EL (cell line): ENCODE measurements around the gene FNDC3B.

Experiments
- DNase-seq: peaks from one replicate; pipeline ENCODE4 v3.0.0-alpha.2; 2016

The FNDC3B gene

GRCh38 chr3:172272698-172273097, 233.3 kb downstream of the FNDC3B start:
- DNase-seq, result no peak

DNA sequence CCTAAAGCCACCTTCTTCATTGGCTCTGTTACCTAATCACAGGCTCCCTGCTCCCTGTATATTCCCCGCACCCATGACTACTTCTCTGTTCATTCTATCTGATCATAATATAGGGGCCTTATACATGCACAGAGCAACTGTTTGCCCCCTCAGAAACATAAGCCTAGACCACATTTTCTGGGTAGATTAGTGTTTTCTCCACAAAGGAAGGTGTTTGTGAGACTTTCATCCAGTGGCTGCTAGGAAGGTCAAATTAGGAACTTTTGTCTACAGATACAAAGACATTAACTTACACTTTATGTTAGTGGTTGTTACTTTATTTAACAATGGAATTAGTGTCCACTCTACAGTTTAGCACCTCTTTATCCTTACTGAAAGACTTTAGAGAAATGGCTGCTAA, 234.0 kb downstream of the FNDC3B start:
- no peak for DNase-seq

DNA sequence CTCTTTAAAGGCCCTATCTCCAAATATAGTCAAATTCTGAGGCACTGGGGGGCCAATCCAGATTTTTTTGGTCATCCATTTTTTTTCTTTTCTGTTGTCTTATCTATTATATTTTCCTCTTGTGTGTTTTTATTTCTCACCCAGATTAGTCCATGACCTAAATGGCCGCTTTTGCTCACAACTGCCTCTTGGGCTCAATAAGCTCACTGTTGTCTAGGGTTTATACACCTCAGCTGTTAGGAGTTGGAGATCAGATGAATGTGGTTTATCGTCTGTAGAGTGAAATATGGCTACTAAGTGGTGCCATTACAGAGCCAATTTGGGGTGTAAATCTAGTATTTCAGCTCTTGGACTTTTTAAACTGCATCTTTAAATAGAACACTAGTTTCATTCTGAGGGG, 235.5 kb downstream of the FNDC3B start:
- DNase-seq, result no peak

DNA sequence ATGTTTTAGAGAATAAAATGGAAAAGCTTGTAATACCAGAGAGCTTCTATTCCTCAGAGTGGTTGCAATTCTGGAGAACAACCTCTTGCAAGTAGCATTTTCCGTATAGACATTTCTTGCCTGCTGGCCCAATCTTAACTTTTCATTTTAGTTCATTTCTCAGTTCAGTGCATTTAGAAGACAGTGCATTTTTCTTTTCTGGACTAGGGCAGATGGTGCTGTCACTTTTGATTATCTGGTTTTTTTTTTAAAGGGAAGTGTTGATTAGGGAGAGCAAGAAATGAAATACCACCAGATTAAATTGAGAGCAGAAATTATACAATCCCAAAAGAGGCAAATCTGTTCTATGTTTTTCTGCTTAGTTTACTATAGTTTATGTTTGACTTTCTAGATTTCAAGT, 236.2 kb downstream of the FNDC3B start:
- no peak for DNase-seq

DNA sequence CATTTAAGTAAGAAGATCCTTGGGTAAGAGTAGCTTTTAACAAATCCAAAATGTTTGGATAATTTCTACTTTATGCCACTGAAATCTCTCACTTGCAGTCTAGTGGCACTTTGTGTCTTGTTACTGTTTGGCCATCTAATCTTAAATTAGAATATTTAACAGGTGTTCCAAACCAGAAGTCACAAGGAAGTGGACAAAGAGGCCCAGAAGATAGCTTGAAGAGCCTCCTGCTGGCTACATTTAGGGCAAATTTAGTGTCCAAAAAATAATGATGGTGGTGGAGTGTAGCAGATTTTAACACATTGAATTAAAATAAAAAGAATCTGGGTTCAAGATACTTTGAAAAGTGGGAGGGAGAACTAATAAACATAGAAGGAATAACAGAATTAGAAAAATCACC, 236.7 kb downstream of the FNDC3B start:
- no peak for DNase-seq

DNA sequence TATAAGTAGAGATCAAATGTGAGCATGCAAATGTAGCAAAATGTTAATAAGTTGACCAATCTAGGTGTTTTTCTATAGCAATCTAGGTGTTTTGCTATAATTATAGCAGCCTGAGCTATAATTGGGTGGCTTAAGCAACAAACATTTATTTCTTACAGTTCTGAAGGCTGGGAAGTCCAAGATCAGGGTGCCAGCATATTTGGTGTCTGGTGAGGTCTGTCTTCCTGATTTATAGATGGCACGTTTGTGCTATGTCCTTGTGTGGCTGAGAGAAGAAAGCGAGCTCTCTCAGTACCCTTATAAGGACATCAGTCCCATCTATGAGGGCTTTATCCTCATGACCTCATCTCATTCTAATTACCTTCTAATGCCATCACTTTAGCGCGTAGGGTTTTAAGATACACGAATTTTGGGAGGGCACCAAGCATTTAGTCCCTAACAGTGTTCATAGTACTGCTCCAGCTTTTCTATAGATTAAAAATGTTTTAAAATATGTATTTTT, 237.8 kb downstream of the FNDC3B start:
- no peak for DNase-seq

DNA sequence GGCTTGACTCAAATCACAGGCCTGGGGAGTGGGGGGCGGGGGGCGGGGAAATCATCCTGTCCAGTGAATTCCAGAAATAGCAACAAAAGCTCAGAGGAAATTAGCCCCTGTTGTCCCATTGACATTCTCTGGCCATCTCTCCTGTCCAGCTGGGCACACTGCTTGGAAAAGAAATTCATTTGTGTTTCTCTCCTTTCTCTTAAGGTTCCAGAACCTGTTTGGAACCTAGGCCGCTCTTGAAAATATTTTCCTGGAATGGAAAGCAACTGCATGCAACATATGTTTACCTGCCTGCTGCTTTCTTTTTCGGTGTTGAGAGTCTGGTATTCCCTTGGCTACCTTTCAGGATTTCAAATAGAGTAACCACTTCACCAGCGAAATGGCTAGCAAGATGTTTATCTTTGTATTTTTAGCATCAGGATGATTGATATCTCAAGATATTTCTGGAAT, 239.8 kb downstream of the FNDC3B start:
- peak; percentile 22 for DNase-seq

DNA sequence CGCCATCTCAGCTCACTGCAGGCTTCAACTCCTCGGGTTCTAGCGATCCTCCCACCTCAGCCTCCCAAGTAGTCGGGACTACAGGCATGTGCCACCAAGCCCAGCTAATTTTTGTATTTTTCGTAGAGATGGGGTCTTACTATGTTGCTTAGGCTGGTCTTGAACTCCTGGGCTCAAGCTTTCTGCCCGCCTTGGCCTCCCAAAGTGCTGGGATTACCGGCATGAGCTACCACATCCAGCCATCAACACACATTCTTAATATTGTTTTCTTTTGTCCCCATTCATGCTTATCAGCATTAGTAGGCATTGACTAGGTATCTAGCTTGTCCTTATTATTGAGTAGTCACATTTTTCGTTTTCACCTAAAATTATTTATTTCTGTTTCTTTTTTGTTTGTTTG, 240.6 kb downstream of the FNDC3B start:
- no peak for DNase-seq

- DNase-seq, result peak; percentile 87
Observed at GRCh38 chr3:172280406-172281051, 241.2 kb downstream of the FNDC3B start.

DNA sequence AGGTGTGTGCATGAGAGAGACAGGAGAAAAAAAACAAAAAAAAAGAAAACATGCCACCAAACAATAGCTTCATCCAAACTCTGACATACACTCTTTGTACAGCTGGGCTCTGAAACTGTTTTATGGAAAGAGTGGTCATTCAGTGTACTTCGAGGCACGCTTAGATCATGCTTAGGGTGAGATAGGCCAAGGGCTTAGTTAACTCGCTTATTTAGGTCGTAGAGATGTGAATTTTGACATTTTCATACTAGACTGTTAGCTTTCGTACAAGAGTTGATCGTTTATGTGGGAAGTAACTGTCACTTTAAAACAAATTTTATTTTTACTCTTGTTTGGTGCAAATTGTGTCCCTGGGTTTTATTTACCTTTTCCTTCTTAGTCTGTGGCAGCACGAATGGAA, 242.5 kb downstream of the FNDC3B start:
- no peak for DNase-seq

DNA sequence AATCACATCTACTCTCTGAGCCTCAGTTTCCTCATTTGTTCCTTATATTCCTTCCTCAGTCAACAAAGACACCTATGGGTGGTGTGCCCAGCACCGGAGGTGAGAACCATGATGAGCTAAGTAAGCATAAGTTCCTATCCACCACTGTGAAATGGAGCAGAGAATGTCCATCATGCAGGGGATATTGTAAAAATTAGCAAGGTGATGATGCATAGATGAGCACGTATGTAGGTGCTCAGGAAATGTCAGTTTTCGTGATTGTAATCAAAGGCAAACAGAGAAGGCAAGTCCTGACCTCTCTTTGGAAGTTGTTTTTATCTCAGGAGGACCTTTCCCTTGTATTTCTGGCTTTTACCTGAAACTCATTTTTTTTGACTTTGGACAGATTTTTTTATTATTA, 243.5 kb downstream of the FNDC3B start:
- no peak for DNase-seq

DNA sequence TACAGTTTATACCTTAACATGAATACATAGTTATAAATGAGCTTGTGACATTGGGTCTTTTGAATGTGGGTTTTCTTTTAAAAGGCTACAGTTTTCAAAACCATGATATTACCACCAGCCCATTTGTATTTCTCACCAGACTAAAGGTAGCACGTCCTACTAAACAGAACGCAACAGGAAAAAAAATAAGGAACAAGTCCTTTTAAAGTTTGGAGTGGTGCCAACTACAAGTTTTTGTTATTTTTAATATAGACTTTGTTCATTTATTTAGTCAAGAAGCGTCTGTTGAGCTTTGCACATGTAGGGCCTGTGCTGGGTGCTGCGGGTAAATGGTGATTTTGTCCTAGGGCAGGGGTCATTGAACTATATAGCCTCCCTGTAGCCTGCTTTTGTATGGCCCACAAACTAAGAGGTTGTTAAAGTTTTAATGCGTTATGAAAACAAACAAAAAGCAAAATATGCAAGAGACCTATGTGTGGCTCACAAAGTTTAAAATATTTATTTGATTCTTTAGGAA, 244.5 kb downstream of the FNDC3B start:
- DNase-seq, result no peak

DNA sequence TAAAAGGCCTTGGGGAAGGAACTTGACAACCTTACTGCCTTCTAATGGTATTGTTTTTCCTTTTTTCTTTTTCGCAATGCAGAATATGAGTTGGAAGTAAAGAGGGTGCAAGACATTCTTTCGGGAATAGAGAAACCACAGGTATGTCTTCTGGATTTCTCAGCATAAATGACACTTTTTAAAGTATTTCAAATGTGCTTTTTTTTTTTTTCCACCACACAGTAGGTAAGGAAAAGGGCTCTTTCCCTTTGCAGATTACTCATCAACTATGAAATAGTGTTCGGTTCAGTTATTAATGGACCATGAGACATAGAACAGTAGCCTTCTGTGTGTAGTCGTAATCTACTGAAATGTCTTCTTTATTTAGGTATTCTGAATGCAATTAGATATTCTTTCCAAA, 246.5 kb downstream of the FNDC3B start:
- peak; percentile 77 for DNase-seq

GRCh38 chr3:172286548-172287148, 247.3 kb downstream of the FNDC3B start:
- no peak for DNase-seq

DNA sequence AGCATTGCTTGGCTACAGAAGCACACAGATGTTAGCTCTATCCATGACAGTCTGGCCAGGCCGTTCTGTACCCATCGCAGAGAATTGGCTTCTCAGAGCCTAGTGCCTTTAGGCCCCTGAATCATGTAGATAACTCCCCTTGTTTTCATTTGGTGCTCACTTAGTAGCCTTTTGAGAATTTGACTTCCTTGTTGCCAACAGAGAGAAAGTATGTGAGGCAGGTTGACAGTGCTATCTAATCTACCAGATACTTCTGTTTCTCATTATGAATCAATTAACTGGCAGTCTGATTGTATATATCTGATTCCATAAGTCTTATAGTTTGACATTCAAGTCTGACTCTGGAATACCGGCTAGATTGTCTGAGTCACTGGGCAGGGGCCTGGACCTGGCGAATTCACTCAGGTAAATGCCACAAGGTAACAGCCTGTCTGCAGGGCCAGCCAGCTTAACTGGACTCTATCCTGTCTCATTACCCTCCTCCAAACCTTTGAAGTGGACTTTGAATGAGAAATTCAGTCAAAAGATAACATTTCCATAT, 248.6 kb downstream of the FNDC3B start:
- no peak for DNase-seq

GRCh38 chr3:172288651-172289050, 249.3 kb downstream of the FNDC3B start:
- no peak for DNase-seq

DNA sequence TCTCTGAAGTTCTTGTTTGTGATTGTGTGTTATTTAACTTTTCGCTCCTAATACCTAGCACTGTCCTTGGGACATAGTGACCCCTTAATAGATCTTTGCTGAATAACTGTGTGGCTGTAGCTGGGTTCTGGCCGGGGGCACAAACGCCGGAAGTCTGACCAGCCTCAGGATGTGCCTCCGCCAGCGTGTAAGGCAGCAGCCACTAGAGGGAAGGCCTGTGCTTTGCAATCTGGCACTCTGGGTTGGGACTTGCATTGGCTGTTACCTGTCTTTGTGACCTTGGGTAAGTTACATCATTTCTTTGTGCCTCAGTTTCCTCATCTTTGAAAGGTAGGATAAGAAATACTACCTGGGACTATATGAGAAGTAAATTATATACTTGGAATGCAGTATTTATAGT, 250.2 kb downstream of the FNDC3B start:
- DNase-seq, result no peak

DNA sequence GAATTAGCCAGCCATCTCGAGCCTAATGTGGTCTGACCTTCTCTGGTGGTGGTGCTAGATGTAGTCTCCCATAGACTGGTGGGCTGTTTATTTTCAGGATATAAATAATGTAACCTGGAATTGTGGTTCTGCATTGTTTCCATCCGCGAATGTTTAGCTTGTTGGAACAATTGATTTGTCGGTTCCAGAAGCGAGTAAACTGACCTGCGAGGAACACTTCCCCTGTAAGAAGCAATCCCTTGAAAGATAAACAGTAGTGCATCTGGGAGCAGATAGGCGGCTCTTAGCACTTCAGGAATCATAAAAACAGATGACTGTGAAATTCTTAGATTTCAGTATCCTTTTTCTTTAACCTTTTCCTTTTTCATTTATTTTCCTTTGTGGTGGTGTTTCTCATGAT, 251.1 kb downstream of the FNDC3B start:
- no peak for DNase-seq

DNA sequence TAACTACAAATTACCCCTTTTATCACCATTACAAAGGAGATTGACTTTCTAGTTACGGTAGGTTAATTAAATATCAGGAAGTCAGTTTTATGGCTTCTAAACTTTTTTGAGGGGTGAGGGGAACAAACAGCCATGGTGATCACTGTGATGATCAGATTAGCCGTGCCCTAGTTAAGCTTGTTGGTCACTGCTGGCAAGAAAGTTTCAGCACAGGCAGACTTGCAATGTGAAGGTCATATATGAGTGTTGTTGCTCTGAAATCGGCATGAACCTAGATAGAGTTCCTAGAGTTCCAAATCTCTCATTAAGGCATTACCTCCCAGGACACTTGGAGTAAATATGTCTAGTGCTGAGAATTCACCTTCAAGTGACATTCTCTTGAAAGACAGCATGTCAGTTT, 252.3 kb downstream of the FNDC3B start:
- no peak for DNase-seq

GRCh38 chr3:172292422-172292821, 253.0 kb downstream of the FNDC3B start:
- DNase-seq, result no peak

DNA sequence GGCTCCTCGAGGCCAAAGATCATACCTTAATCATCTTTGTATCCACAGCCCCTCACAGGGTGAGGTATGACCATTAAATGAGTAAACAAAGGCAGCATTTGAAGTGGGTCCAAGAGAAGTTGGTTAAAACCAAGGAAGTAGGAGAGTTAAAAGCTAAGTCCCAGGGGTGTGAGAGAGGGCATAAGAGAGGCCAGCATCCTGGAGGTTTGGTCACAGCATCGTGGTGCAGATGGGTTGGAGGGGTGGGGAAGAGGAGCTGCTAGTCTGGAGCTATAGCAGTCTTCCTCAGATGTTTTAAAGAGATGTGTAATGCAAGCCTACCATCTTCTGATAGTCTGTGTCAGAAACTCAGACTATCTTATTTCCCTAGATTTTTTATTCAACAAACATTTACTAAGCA, 253.7 kb downstream of the FNDC3B start:
- no peak for DNase-seq

GRCh38 chr3:172294223-172294806, 254.9 kb downstream of the FNDC3B start:
- DNase-seq, result no peak

DNA sequence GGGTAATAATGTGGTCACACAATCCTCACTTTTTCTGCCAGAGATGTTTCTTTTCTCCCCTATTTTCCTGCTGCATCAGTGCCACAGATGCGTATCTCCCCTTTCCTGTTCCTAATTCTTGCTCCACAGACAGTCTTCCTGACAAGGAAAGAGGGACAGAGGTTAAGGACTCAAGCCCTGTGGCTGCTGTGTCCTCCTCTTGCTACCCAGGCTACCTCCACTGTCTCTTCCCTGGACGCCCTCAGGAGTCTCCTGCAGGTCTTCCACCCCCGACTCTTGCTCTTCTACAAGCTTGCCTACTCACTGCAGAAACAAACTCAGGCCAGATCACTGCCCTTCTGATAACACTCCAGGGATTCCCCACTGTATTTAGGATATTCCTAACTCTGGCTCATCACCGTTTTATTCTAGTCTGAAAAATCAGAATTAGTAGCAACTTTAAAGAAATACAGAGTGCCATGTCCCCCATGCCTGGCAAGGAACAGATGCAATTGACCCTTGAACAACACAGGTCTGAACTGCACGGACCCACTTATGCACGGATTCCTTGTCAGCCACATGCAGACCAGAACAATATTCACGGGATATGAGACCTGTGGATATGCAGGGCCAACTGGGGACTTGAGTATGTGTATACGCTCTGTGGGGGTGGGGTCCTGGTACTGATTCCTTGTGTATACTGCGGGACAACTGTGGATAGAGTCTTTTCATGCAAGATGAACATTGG, 257.0 kb downstream of the FNDC3B start:
- no peak for DNase-seq
